ENCODE data around the gene AGMO.

- no peak for TF ChIP-seq CTCF (IDR thresholded peaks at IDR 0.05; ENCODE audit: insufficient read depth, low read length, poor library complexity, severe bottlenecking)
- no peak for TF ChIP-seq EZH2phosphoT487 (conservative IDR thresholded peaks at IDR 0.05; ENCODE audit: low read length)
Observed at GRCh38 chr7:15376600-15376999, 185.2 kb downstream of the AGMO start.

Measured in SU-DHL-6 (cell line).